GM18868 (cell line): ENCODE measurements around the gene KLHDC1.
"Not testable (repeated sequence)": the region's sequence is repeated elsewhere in the genome, so short reads cannot be mapped to it uniquely, and the experiment has no call there.

Experiments used
- ATAC-seq: cut with Tn5 transposase; IDR thresholded peaks from one replicate; pipeline ENCODE4 v1.9.1; 2021; ENCODE audit warnings: mild to moderate bottlenecking, moderate library complexity; ENCODE audit not compliant: unreplicated experiment

The KLHDC1 gene

DNA sequence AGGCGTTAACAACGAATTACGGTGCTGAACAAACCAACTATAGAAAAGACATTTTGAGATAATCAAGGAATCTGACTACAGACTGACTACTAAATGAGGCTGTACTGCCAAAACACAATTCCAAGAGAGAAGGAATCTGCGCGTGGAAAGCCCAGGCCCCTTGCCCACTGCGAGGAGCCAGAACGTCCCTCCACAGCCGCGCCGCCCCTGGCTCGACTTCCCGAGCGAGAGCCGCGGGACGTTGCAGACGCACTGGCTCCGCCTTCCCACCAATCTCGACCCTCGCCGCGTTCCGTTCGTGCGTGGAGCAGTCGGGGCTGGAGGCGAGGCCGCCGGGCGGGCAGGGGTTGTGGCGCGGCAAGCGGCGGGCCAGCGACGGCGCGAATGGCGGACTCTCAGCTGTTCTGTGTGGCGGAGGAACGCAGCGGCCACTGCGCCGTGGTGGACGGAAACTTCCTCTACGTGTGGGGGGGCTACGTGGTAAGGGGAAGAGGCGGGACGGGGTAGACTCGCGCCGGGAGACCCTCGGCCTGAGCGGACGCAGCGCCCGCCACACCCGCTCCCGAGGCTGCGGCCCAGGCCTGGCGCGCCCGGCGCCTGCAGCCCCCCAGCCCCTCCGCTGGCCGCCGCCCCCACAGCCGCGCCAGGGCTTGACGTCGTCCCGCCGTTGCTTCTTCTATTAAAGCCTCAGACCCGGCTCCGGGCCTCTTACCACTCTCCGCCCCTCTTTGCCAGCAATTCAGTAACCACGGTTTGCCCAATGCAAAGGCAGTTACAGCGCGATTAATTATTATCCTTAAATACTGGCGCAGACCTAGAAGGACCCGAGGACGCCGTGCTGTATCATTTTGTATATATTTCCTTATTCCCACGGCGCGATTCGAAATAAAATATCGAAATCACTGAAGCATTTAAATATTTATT lies at the start of gene KLHDC1:
KLHDC1 (plus strand) TSS at position 310 of the 924 bp plus-strand sequence; CDS start at position 385, 75 bp downstream.
- peak; percentile 71 for ATAC-seq

DNA sequence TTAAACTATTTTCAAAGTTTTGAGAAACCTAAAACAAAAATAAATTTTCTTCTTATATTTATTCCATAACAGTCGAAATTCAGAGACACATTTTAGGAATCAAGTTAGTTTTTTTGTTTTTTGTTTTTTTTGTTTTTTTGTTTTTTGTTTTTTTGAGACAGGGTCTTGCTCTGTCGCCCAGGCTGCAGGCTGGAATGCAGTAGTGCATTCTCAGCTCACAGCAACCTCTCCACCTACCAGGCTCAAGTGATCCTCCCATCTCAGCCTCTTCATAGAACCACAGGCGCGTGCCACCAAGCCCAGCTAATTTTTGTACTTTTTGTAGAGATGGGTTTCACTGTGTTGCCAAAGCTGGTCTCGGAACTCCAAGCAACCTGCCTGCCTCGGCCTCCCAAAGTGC lies 39.4 kb upstream of the KLHDC1 start:
- ATAC-seq, result no peak

DNA sequence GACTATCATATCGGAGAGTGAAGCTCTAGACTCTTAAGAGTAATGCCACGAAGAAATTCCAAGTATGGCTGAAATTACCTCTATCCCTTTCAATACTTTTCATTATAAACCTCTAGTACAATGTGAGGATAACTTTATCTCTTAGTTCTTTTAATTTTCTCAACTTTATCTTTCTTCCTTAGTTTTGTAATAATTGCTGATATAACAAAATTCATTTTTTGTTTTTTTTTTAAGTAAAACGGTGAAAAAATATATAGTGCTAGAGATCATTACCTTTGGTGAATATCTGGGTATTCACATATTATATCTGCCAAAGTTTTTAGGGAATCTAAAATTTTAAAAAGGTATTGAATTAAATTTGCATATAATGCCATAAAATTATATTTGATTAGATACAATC lies 38.4 kb upstream of the KLHDC1 start:
- ATAC-seq, result no peak

GRCh38 chr14:49657500-49657899 lies 35.4 kb upstream of the KLHDC1 start:
- not testable (repeated sequence) for ATAC-seq

DNA sequence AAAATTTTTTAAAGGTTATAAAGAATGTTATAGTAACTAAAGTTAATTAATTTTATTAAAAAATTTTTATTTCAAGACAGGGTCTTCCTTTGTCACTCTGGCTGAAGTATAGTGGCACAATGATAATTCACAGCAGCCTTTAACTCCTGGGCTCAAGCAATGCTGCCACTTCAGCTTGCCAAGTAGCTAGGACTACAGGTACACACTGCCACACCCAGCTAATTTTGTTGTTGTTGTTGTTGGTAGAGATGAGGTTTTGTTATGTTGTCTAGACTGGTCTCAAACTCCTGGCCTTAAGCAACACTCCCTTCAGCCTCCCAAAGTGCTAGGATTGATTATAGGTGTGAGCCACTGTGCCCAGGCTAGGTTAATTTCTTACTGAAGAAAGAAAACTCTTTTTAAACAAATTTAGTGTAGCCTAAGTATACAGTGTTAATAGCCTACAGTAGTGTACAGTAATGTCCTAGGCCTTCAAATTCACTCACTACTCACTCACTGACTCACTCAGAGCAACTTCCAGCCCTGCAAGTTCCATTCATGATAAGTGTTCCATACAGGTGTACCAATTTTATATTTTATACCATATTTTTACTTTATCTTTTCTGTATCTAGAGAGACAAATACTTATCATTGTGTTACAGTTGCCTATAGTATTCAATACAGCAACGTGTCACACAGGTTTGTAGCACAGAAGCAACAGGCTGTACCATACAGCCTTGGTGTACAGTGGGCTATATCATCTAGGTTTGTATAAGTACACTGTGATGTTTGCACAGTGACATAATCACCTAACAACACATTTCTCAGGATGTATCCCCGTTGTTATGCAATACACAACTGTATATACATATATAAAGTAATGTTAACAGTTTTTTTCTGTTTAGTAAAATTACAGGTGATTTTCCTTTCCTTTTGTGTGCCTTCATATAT lies 33.1 kb upstream of the KLHDC1 start:
- no peak for ATAC-seq

DNA sequence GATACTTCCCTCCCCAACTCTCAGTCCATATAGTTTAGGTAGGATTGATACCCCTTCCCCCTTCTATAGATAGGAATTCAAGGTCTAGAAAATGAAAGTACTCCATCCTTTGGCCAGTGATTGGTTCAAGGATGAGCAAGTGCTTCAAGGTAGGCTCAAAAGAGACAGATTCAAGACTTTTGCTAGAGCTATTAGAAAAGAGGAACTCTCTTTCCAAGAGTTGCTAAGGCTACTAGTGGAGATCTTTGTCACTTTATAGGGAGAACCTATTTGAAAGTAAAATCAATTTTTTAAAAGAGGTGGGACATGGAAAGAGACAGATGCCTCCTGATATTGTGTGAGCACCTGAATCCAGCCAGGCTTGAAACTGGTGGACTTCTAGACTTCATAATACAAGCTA lies 22.4 kb upstream of the KLHDC1 start:
- ATAC-seq, result no peak

GRCh38 chr14:49673586-49673985 lies 19.3 kb upstream of the KLHDC1 start:
- no peak for ATAC-seq

DNA sequence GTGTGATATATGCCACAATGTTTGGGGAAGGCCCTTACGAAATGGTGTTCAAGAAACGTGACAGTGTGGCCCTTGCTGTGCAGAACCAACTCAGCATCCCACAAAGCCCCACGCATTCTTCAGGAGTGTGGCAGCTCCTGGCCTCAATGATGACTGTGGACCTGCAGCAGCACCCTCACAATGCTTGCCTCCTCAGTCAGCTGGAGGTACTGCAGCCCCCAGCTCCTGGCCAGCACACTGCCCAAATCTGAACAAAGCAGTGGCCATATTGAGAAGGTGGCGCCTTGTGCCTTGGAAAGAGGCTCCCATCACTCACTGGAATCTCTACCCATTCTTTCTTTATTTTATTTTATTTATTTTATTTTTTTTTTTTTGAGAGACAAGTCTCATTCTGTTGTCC lies 15.3 kb upstream of the KLHDC1 start:
- ATAC-seq, result no peak

DNA sequence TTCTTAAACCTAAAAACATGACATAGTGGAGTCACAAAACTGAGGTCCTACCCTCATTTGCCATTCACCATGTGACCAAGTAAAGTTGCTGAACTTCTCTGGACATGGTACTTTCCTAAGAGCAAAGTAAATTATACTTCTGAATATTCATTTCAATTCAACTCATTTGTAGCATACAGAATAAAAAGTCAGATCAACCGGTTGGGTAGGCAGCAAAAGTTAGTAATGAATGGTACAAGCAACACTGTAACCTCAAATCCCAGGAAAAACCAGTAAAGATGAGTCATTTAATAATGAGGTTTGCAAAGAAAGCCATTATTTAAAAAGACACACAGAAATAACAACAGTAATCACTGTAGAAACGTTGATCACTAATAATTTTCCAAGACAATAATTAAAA lies 13.6 kb upstream of the KLHDC1 start:
- no peak for ATAC-seq

- no peak for ATAC-seq
These were observed 6.5 kb upstream of the KLHDC1 start for GRCh38 chr14:49686425-49686824.

DNA sequence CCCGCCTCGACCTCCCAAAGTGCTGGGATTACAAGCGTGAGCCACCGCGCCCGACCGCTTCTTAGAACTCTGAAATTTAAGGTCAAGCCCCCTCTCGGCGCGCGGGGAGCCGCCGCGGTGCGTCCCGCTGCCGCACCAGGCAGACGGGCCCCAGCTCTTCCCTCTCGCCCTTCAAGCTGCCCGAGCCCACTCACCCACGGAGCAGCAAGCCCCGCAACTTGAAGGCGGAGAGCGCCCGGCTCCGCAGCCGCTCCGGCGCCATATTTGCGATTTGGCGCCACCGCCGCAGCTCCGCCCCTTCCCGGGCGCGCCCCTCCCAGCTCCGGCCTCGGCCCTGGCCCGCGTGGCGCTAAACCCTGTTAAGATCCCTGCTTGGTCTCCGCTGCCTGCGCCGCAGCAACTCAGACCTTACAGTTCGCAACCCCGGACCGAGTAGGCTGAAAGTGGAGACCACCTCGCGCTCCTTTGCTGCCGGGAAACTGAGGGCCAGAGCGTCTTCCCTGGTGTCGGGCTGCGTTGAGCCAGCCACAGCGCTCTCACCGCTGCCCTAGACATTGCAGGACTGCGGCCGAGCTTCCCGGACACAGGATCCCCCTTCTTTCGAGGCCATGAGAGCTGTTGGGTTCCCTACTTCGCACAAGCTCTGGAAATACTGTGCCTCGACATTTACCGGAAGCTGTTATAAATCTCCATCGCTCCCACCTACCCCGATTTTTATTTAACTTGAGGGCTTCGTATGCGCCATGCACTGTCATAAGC lies 4.8 kb upstream of the KLHDC1 start, which contains the start of gene POLE2:
POLE2 (minus strand) TSS at position 273 of the 759 bp plus-strand sequence; CDS start at position 262, 11 bp downstream.
- peak; percentile 85 for ATAC-seq

DNA sequence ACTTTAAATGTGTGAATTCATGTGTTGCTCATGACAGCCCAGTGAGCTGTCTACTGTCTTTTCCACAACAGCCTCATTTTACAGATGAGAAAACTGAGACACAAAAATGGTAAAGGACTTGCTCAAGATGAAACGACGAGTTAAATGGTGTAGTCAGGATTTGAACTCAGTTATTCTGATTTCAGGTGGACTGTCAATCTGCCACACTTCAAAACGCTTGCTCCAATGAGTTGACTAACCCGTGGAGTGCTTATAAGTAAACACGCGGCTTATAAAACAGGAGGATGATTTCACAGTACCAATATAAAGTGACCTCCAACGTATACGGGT lies 4.3 kb upstream of the KLHDC1 start:
- no peak for ATAC-seq

- ATAC-seq, result no peak
These were observed 1.9 kb upstream of the KLHDC1 start for GRCh38 chr14:49691031-49691430.

- ATAC-seq, result no peak
These were observed 645 bp upstream of the KLHDC1 start for GRCh38 chr14:49692193-49692757.

DNA sequence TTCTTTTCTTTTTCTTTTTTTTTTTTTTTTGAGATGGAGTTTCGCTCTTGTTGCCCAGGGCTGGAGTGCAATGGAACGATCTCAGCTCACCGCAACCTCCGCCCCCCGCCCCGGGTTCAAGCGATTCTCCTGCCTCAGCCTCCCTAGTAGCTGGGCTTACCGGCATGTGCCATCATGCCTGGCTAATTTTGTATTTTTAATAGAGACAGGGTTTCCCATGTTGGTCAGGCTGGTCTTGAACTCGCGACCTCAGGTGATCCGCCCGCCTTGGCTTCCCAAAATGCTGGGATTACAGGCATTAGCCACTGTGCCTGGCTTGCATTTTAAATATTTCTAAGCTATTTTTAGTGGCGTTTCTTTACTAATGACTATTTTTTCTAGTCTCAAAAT lies 810 bp downstream of the KLHDC1 start:
- not testable (repeated sequence) for ATAC-seq

GRCh38 chr14:49702725-49703124 lies 9.8 kb downstream of the KLHDC1 start:
- ATAC-seq, result no peak

GRCh38 chr14:49703965-49704364 lies 11.0 kb downstream of the KLHDC1 start:
- no peak for ATAC-seq

DNA sequence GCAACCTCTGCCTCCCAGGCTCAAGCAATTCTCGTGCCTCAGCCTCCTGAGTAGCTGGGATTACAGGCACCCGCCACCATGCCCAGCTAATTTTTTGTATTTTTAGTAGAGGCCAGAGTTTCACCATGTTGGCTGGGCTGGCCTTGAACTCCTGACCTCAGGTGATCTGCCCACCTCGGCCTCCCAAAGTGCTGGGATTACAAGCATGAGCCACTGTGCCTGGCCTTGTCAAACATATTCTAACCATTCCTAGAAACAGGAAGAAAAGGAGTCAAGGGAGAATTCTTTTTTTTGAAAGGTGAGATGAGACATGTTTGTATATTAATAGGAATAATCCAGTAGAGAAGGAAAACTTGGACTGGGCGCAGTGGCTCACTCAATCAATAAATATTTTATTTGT lies 11.6 kb downstream of the KLHDC1 start:
- ATAC-seq, result not testable (repeated sequence)

DNA sequence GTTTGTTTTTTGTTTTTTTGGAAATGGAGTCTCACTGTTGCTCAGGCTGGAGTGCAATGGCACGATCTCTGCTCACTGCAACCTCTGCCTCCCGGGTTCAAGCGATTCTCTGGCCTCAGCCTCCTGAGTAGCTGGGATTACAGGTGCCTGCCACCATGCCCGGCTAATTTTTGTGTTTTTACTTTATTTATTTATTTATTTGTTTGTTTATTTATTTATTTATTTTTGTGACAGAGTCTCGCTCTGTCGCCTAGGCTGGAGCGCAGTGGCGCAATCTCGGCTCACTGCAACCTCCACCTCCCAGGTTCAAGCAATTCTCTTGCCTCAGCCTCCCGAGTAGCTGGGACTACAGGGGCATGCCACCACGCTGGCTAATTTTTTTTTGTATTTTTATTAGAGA lies 18.1 kb downstream of the KLHDC1 start:
- ATAC-seq, result not testable (repeated sequence)

- no peak for ATAC-seq
These were observed 27.8 kb downstream of the KLHDC1 start for GRCh38 chr14:49720744-49721143.
